Coronary artery (tissue), 2 donors: ENCODE measurements around the gene ASCL2.

ENCODE experiments used
- DNase-seq: peaks from one replicate; pipeline ENCODE4 v3.0.0-alpha.2; 2017; ENCODE audit warnings: low spot score
- H3K27ac ChIP-seq, 2 donors: fragments of 200-600 bp; sonication (generic); one replicate each; pipeline ENCODE4 v1.5.1; 2016 to 2019
- H3K4me3 ChIP-seq: fragments of 200-600 bp; sonication (generic); 2 replicates; pipeline ENCODE4 v1.5.1; 2016; ENCODE audit warnings: mild to moderate bottlenecking, moderate library complexity
- TF ChIP-seq, protein P1 (sequence below): fragments of 200-600 bp; sonication (generic); IDR thresholded peaks from one replicate; pipeline ENCODE4 v1.5.1; 2019; ENCODE audit warnings: antibody characterized with exemption

The ASCL2 gene

GRCh38 chr11:2270322-2271076, at the start of gene ASCL2:
Gene ASCL2, minus strand, starts transcription at chr11:2270588. Its CDS starts 256 bp downstream, at chr11:2270332.
- H3K4me3 ChIP-seq: peak within 1 kb of the TSS; percentile 74
- H3K27ac ChIP-seq: peak within 1 kb of the TSS in 1 of 2 donors; percentile 52
- TF ChIP-seq, protein P1, sequence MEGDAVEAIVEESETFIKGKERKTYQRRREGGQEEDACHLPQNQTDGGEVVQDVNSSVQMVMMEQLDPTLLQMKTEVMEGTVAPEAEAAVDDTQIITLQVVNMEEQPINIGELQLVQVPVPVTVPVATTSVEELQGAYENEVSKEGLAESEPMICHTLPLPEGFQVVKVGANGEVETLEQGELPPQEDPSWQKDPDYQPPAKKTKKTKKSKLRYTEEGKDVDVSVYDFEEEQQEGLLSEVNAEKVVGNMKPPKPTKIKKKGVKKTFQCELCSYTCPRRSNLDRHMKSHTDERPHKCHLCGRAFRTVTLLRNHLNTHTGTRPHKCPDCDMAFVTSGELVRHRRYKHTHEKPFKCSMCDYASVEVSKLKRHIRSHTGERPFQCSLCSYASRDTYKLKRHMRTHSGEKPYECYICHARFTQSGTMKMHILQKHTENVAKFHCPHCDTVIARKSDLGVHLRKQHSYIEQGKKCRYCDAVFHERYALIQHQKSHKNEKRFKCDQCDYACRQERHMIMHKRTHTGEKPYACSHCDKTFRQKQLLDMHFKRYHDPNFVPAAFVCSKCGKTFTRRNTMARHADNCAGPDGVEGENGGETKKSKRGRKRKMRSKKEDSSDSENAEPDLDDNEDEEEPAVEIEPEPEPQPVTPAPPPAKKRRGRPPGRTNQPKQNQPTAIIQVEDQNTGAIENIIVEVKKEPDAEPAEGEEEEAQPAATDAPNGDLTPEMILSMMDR: no peak
- DNase-seq: peak; percentile 41

DNA sequence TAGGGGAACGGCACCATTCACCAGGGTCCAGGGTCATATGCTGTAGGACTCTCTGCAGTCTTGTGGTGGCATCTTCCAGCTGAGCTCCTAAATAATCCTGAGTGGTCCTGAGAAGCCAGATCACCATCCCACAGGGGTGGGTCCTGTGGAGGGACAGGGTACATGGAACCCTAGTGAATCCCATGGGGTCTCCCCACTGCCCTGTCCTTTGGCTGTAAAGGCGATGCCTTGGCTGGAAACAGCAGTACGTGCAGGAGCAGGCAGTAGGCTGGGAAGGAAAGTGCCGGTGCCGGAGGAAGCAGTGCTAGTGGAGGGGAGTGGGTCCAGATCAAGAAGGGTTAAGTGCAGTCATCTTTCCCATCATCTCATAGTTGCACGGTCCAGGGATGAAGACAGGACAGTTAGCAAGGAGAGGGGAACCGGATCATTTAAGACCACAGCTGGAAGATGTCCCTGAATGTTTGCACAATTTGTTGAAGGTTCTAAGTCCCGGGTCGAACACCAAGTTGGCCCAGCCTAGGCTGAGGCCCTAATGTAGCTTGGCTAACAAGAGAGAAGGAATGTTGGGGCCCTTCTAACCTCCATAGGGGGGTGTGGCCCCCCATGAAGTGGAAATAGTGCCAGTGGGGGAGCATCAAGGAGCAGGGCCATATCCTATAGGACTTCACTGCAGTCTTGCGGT, 49.5 kb upstream of the ASCL2 start:
- Histone ChIP-seq H3K27ac (no peak overlapping the region), H3K4me3 (no peak overlapping the region)
- TF ChIP-seq, protein P1: no peak
- no peak for DNase-seq

DNA sequence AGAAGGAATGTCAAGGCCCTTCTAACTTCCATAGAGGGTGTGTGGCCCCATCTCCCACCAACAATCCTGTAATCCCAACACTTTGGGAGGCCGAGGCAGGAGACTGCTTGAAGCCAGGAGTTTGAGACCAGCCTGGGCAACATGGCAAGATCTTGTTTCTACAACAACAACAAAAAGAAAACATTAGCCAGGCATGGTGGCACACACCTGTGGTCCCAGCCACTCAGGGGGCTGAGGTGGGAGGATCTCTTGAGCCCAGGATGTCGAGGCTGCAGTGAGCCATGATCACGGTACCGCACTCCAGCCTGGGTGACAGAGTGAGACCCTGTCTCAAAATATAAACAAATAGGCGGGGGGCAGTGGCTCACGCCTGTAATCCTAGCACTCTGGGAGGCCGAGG, 48.3 kb upstream of the ASCL2 start:
- Histone ChIP-seq H3K27ac (no peak overlapping the region), H3K4me3 (no peak overlapping the region)
- no peak for DNase-seq
- TF ChIP-seq, protein P1: no peak

- no peak overlapping the region for H3K27ac ChIP-seq
- DNase-seq: no peak
- H3K4me3 ChIP-seq: no peak overlapping the region
- TF ChIP-seq, protein P1: no peak
Observed at GRCh38 chr11:2318123-2318522, 47.7 kb upstream of the ASCL2 start.

DNA sequence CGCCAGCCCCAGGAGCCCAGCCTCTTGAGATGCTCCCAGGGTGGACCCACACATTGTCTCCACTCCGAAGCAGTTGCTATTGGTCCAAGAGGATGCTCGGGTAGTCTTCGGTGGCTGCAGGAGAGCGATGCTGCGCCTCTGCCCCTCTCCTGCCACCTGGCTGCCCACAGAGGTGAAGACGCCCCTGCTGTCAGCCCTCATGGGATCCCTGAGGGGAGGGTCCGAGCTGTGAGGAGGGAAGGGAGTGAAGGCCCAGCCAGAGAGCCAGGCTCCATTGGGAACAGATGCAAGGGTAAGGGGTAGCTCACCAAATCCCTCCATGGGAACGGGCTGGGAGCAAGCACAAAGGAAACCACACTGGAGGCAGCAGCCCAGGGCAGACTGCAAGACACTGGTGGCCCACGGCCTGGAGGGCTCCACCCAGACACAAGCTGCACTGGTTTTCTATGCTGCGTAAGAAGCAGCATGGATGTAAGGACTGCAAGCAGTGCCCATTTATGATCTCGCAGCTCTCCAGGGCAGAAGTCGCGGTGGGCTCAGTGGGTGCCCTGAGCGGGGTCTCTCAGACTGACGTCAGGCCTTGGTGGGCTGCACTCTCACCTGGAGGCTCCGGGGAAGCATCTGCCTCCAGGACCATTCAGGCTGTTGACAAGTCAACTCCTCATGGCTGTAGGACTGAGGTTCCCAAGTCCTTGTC, 47.1 kb upstream of the ASCL2 start:
- TF ChIP-seq, protein P1: no peak
- H3K27ac ChIP-seq: no peak overlapping the region
- DNase-seq: no peak
- H3K4me3 ChIP-seq: no peak overlapping the region

DNA sequence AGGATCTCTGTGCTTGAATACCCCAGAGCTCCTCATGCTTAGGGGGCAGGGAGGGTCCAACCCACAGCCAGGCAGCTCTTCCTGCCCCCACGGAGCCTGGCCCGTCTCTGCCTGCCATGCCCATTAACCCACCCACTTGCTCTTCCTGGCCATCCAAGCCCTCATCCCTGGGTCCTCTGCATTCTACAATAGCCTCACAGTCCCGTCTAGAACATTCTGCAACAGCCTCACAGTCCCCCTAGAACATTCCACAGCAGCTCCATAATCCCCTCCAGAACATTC, 46.5 kb upstream of the ASCL2 start:
- no peak for DNase-seq
- TF ChIP-seq, protein P1: no peak
- Histone ChIP-seq H3K27ac (no peak overlapping the region), H3K4me3 (no peak overlapping the region)
